HEK293T (cell line): ENCODE results near the gene ZNF766.

Experiments
- ARNT ChIP-seq: fragments of 450-650 bp; IDR thresholded peaks from 2 replicates; pipeline ENCODE4 v1.6.1; 2017; ENCODE audit warnings: mild to moderate bottlenecking
- FOXK2 ChIP-seq: fragments of 450-650 bp; IDR thresholded peaks from 2 replicates; pipeline ENCODE4 v1.6.1; 2016; ENCODE audit warnings: mild to moderate bottlenecking
- HDGF ChIP-seq: fragments of 450-650 bp; IDR thresholded peaks from 2 replicates; pipeline ENCODE4 v1.6.1; 2017; ENCODE audit warnings: antibody characterized with exemption, borderline replicate concordance

DNA sequence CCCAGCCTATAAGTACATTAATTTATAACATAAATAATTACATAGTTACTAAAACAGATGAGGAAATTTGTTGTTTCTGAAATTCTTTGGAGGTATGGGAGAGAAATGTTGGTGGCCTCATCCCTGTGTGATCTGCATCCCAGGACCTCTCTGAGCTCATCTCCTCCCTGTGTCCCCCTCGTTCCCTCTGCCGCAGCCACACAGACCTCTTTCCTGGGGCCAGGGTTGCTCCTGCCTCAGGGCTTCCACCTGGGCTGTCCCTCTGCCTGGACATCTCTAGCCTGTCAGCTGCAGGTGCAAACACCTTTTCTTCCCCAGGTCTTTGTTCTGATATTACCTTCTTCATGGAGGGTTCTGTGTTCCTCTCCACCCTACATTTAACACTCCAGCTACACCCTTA, 3.9 kb downstream of the ZNF766 start:
- TF ChIP-seq ARNT = no peak
- no peak for TF ChIP-seq HDGF
- TF ChIP-seq FOXK2 = no peak
